PC-3 (cell line): ENCODE results near the gene LRRC4B. TPM values are rescaled to one million over a fixed set of nuclear protein-coding genes. Genes with fewer than 3 reads are reported as not detected.
A peak's percentile ranks its signal among the peaks of the same experiment; 100 is the strongest.

Source experiments
- ATAC-seq: fragments of 200-7000 bp; cut with Tn5 transposase; 2 replicates; pipeline ENCODE4 v1.9.1; 2020; ENCODE audit warnings: mild to moderate bottlenecking, moderate library complexity
- BruUV-seq: library from RNA; stranded (reverse); fragments of 400-500 nt; replicated peaks from 2 replicates; lab custom pipeline; 2021; lab: Mats Ljungman, UMichigan
- CTCF ChIA-PET: fragments of 300-600 bp; sonication (Branson Sonifier 250); formaldehyde crosslinking; loops from one replicate; lab custom pipeline; 2022; ENCODE audit warnings: antibody characterized with exemption; lab: Charles Lee
- POLR2A ChIA-PET: fragments of 300-600 bp; sonication (Branson Sonifier 250); formaldehyde crosslinking; loops from one replicate; lab custom pipeline; 2022; ENCODE audit warnings: antibody characterized with exemption; ENCODE audit not compliant: unreplicated experiment; lab: Charles Lee
- DNase-seq: peaks from one replicate; pipeline ENCODE4 v3.0.0-alpha.2; 2015
- H2AFZ ChIP-seq: fragments of 300-600 bp; sonication (generic); 2 replicates; pipeline ENCODE4 v1.6.0; 2016; ENCODE audit warnings: antibody characterized with exemption, low read length
- H3F3A ChIP-seq: fragments of 300-600 bp; sonication (generic); one replicate; pipeline ENCODE4 v1.6.0; 2017; ENCODE audit warnings: antibody characterized with exemption, low read length, control low read depth, mild to moderate bottlenecking; ENCODE audit not compliant: unreplicated experiment
- H3K27ac ChIP-seq: fragments of 300-600 bp; sonication (generic); 2 replicates; pipeline ENCODE4 v1.5.1; 2016; ENCODE audit warnings: mild to moderate bottlenecking, low read length
- H3K27me3 ChIP-seq: fragments of 300-600 bp; sonication (generic); 2 replicates; pipeline ENCODE4 v1.6.1; 2016; ENCODE audit warnings: low read length, mixed read lengths
- H3K36me3 ChIP-seq: fragments of 300-600 bp; sonication (generic); 2 replicates; pipeline ENCODE4 v1.6.1; 2016; ENCODE audit warnings: low read depth, mixed run types, low read length, mixed read lengths
- H3K4me1 ChIP-seq: fragments of 300-600 bp; sonication (generic); 2 replicates; pipeline ENCODE4 v1.5.1; 2016; ENCODE audit warnings: low read length; ENCODE audit not compliant: insufficient read depth
- H3K4me2 ChIP-seq: fragments of 300-600 bp; sonication (generic); 2 replicates; pipeline ENCODE4 v1.6.0; 2016; ENCODE audit warnings: low read length
- H3K4me3 ChIP-seq: fragments of 300-600 bp; sonication (generic); 2 replicates; pipeline ENCODE4 v1.5.1; 2016; ENCODE audit warnings: mild to moderate bottlenecking, low read length, mixed read lengths
- H3K79me2 ChIP-seq: fragments of 300-600 bp; sonication (generic); 2 replicates; pipeline ENCODE4 v1.6.1; 2017; ENCODE audit warnings: low read length, mixed read lengths
- H3K9ac ChIP-seq: fragments of 300-600 bp; sonication (generic); 2 replicates; pipeline ENCODE4 v1.6.0; 2016; ENCODE audit warnings: mild to moderate bottlenecking, low read length
- H3K9me2 ChIP-seq: fragments of 300-600 bp; sonication (generic); replicated peaks from 2 replicates; pipeline ENCODE4 v1.6.1; 2016; ENCODE audit warnings: mixed run types, low read length, mixed read lengths
- H3K9me3 ChIP-seq: fragments of 300-600 bp; sonication (generic); 2 replicates; pipeline ENCODE4 v1.6.1; 2016; ENCODE audit warnings: low read length, mixed read lengths
- H4K20me1 ChIP-seq: fragments of 300-600 bp; sonication (generic); 2 replicates; pipeline ENCODE4 v1.6.1; 2016; ENCODE audit warnings: low read length, mixed read lengths
- CTCF ChIP-seq: fragments of 300-600 bp; sonication (generic); conservative IDR thresholded peaks from 2 replicates; pipeline ENCODE4 v1.5.1; 2017; ENCODE audit warnings: antibody characterized with exemption, low read depth, mild to moderate bottlenecking, low read length
- EZH2 ChIP-seq: fragments of 300-600 bp; sonication (generic); IDR thresholded peaks from one replicate; pipeline ENCODE4 v1.6.1; 2017; ENCODE audit warnings: antibody characterized with exemption, mild to moderate bottlenecking, low read length; ENCODE audit not compliant: unreplicated experiment
- EZH2phosphoT487 ChIP-seq: fragments of 300-600 bp; sonication (generic); IDR thresholded peaks from 2 replicates; pipeline ENCODE4 v1.6.1; 2018; ENCODE audit warnings: mild to moderate bottlenecking, antibody characterized with exemption, low read length, borderline replicate concordance
- intact Hi-C: fragments of 100-400 bp; cut with micrococcal nuclease; formaldehyde crosslinking; loops from 2 replicates; pipeline ENCODE4 v1.9.0; 2023
- total RNA-seq: library from RNA; depleted of rRNA; stranded (reverse); fragments of >200 nt; gene quantifications from 2 replicates; pipeline ENCODE4 v1.2.3, GENCODE V29; 2014

LRRC4B gene
- total RNA-seq, 1 experiment from 2014 or later, result 0.26 TPM

GRCh38 chr19:50516964-50517703 lies 51.1 kb downstream of the LRRC4B start:
- peak overlapping the region; percentile 64 for H2AFZ ChIP-seq
- no peak for TF ChIP-seq CTCF
- TF ChIP-seq EZH2, result no peak
- no peak for TF ChIP-seq EZH2phosphoT487
- no peaks in the 10 kb centered on the region for H3K9me3 ChIP-seq
- ChIA-PET CTCF (interaction anchor here (0.7 kb wide), 1 partner anchor 545 kb away, joined by 7 read pairs; no protein-coding TSS in a partner anchor), POLR2A (no interaction called here)
- H3K27ac ChIP-seq, result no peak overlapping the region
- ATAC-seq (peak; percentile 33; the same call in 1 of the 2 replicates), DNase-seq (no peak)
- no peak overlapping the region for H3K9ac ChIP-seq
- H3K4me3 ChIP-seq, result peak overlapping the region; percentile 53
- intact Hi-C loops, result no loop called here
- H3F3A ChIP-seq, result no peaks in the 10 kb centered on the region
- H3K4me1 ChIP-seq, result peaks cover 3% of the 10 kb centered on the region; the same call in 1 of the 2 replicates
- H3K27me3 ChIP-seq, result no peaks in the 10 kb centered on the region
- peak overlapping the region; percentile 73 for H3K4me2 ChIP-seq
- no peaks in the 10 kb centered on the region for H3K36me3 ChIP-seq
- no TSS peak for BruUV-seq
- no peaks in the 10 kb centered on the region for H4K20me1 ChIP-seq
- H3K79me2 ChIP-seq, result no peaks in the 10 kb centered on the region
- H3K9me2 ChIP-seq, result no peaks in the 10 kb centered on the region

- H3K9me3 ChIP-seq, result no peaks in the 10 kb centered on the region
- H3K9ac ChIP-seq, result no peak overlapping the region
- ATAC-seq (no peak; the same call in 1 of the 2 replicates), DNase-seq (no peak)
- intact Hi-C loops, result no loop called here
- POLR2A ChIA-PET, result no interaction called here
- H3K4me2 ChIP-seq, result peak overlapping the region; percentile 73
- BruUV-seq, result no TSS peak
- no peaks in the 10 kb centered on the region for H3K9me2 ChIP-seq
- H4K20me1 ChIP-seq, result no peaks in the 10 kb centered on the region
- peak overlapping the region; percentile 64 for H2AFZ ChIP-seq
- CTCF ChIA-PET, result interaction anchor here (0.7 kb wide), 1 partner anchor 546 kb away, joined by 7 read pairs; no protein-coding TSS in a partner anchor
- peaks cover 3% of the 10 kb centered on the region; the same call in 1 of the 2 replicates for H3K4me1 ChIP-seq
- H3K4me3 ChIP-seq, result peak overlapping the region; percentile 53
- no peaks in the 10 kb centered on the region for H3K79me2 ChIP-seq
- H3K36me3 ChIP-seq, result no peaks in the 10 kb centered on the region
- no peaks in the 10 kb centered on the region for H3K27me3 ChIP-seq
- TF ChIP-seq EZH2phosphoT487 (no peak), EZH2 (no peak), CTCF (no peak)
- no peaks in the 10 kb centered on the region for H3F3A ChIP-seq
- no peak overlapping the region for H3K27ac ChIP-seq
These were observed 51.8 kb downstream of the LRRC4B start for GRCh38 chr19:50516456-50516855.

- no peaks in the 10 kb centered on the region for H4K20me1 ChIP-seq
- POLR2A ChIA-PET, result no interaction called here
- DNase-seq, result no peak
- no peak overlapping the region for H2AFZ ChIP-seq
- no peaks in the 10 kb centered on the region for H3K9me3 ChIP-seq
- no peaks in the 10 kb centered on the region for H3K9me2 ChIP-seq
- no peak overlapping the region for H3K4me3 ChIP-seq
- intact Hi-C loops, result no loop called here
- H3K27me3 ChIP-seq, result no peaks in the 10 kb centered on the region
- H3K36me3 ChIP-seq, result no peaks in the 10 kb centered on the region
- CTCF ChIA-PET, result no interaction called here
- 0 out of 2 replicates have a peak, but pooled peaks cover 3% of the 10 kb centered on the region for H3K79me2 ChIP-seq
- TF ChIP-seq CTCF (no peak), EZH2 (no peak), EZH2phosphoT487 (no peak)
- peaks cover 10% of the 10 kb centered on the region; the same call in 1 of the 2 replicates for H3K4me1 ChIP-seq
- no peak overlapping the region for H3K9ac ChIP-seq
- no peaks in the 10 kb centered on the region for H3F3A ChIP-seq
- BruUV-seq, result no TSS peak
- no peak for ATAC-seq
- H3K4me2 ChIP-seq, result no peak overlapping the region
- H3K27ac ChIP-seq, result no peak overlapping the region
These were observed 53.1 kb downstream of the LRRC4B start for GRCh38 chr19:50515168-50515561.
